OCI-LY1 (cell line): ENCODE results near the gene IRF1.

Experiments
- EZH2 ChIP-seq: fragments of 200-600 bp; sonication (generic), shearing (Covaris generic); IDR thresholded peaks from 2 replicates; pipeline ENCODE4 v1.8.0; 2017; ENCODE audit warnings: borderline replicate concordance, mixed run types, mild to moderate bottlenecking, antibody characterized with exemption, low read length, moderate library complexity, mixed read lengths
- TF ChIP-seq, protein P1 (sequence below): fragments of 200-600 bp; sonication (generic), shearing (Covaris generic); IDR thresholded peaks from 2 replicates; pipeline ENCODE4 v1.5.1; 2017; ENCODE audit warnings: mild to moderate bottlenecking, antibody characterized with exemption, low read length, moderate library complexity, mixed read lengths

DNA sequence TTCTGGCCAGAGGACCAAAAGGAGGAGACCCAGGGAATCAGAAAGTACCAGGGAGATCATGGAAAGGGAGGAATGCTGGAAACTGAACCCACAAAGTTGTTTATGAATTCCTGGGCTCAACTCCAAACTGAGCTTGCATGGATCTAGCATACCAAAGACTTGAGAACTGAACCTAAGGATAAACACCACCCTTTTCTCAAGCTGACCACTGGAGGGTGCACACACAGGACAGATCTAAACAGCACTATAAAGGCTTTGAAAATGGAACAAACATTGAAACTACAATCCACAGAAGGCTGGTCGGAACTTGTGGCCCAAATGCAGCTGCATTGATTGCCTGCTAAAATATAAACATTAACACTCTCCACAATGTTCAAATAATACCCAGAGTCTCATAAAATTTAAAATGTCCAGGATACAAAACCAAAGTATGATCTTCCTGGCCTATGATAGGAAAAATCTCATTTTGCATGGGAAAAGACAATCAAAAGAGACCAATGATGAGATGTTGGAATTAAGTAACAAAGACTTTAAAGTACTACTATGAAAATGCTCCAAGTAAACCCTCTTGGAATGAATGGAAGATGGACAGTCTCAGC is 15.6 kb upstream of the IRF1 start:
- no peak for TF ChIP-seq EZH2
- TF ChIP-seq, protein P1, sequence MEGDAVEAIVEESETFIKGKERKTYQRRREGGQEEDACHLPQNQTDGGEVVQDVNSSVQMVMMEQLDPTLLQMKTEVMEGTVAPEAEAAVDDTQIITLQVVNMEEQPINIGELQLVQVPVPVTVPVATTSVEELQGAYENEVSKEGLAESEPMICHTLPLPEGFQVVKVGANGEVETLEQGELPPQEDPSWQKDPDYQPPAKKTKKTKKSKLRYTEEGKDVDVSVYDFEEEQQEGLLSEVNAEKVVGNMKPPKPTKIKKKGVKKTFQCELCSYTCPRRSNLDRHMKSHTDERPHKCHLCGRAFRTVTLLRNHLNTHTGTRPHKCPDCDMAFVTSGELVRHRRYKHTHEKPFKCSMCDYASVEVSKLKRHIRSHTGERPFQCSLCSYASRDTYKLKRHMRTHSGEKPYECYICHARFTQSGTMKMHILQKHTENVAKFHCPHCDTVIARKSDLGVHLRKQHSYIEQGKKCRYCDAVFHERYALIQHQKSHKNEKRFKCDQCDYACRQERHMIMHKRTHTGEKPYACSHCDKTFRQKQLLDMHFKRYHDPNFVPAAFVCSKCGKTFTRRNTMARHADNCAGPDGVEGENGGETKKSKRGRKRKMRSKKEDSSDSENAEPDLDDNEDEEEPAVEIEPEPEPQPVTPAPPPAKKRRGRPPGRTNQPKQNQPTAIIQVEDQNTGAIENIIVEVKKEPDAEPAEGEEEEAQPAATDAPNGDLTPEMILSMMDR, result peak; percentile 65
